HG02588 (cell line): ENCODE measurements around the gene DCLK2.

Source experiments
- ATAC-seq: cut with Tn5 transposase; IDR thresholded peaks from one replicate; pipeline ENCODE4 v1.9.1; 2021; ENCODE audit warnings: mild to moderate bottlenecking, moderate library complexity; ENCODE audit not compliant: unreplicated experiment

Gene DCLK2

DNA sequence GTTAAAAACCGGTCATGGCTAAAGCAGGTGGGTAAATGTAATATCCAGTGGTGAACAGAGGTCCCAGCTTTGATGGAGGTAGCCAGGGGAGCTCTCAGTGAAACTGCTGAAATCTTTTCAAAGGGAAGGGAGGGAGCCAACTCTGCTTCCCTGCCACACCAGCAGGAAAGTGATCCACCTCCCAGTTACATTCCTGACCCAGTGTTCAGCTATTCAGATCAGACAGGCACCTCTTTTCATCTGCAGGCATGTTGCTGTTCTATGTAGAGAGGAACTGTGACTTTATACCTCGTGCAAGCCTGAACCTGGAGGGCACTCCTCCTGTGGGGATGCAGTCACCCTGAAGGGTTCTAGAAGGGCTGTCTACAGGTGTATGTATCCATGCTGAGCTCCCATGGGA is 37.6 kb downstream of the DCLK2 start:
- ATAC-seq: no peak

DNA sequence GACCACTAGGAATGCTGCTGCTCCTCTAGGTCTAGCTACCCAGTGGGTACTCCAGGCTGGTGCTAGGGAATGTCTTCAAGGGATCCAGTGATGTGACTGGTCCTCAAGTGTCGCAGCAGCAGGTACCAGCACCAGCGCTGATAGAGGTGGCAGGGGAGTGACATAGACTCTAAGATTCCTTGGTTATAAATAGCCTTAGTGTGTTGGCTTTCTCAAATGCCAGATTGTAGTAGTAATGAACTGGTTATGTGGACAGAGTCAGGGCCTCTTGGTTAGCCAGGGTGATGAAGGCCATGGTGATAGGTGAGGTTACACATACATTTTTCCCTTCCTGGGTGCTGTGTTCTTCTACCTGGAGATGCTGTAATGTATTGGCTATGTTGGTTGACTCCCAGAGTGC is 38.3 kb downstream of the DCLK2 start:
- ATAC-seq: no peak

DNA sequence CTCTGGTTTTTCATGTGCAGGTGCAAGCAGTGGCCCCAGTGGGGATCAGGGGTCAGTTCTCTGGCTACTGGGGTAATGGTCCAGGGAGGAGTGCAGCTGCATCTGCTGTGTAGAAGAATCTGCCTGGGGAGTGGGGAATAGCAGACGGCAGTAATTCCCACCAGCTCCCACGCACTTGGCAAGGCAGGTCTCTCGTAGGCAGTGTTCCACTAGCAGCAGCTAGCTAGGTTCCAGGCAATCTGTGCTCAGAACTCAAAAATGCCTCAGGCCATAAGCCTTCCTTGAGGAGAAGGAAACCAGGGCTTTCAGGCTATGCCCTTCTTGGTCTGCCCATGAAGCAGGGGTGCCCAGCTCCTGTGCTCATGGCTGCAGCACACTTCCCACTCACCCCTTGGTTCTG is 38.8 kb downstream of the DCLK2 start:
- no peak for ATAC-seq

DNA sequence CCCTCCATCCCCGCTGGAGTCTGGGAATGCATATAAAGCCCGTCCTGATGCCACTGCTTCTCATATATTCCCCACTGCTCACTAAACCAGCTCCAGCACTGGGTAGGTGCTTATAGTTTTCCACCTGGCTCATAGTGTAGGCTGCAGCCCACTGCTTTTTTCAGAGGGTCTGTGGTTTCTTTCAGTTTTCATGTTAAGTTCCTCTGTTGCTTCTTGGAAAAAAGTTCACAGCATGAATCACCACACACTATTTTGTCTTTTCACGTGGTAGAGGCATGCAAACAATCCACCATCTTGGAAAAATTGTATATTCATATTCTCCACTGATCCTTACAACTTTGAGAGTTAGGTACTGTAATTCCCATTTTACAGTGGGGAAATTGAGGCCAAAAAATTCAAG is 39.4 kb downstream of the DCLK2 start:
- no peak for ATAC-seq

DNA sequence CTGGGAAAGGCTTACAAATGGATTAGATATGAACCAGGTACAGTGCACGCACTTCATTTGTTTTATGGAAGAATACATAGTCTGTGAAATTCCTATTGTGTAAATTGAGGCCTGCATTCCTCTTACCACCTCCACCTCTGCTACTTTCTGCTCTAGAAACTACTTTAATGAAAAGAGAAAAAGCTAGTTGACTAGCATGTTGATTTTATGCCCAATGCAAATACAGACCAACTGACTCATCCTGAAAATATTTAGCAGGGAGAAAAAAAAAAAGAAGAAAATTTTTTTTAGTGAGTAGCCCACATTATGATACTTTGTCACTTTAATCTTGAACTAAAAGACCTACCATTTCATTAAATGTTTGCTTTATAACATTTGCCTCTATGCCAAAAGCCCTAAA is 41.2 kb downstream of the DCLK2 start:
- no peak for ATAC-seq

DNA sequence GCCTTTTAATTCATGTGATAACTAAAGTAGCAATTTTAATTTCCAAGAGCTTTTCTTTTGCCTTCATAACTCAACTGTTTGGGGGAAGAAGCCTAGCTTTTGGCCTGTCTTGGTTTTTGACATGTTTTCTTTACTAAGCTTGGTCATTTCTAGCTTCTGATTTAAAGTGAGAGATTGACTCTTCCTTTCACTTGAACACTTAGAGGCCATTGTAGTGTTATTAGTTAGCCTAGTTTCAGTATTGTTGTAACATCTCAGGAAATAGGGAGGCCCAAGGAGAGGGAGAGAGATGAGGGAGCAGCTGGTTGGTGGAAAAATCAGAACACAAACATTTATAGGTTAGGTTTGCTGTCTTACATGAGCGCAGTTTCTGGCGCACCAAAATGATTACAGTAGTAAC is 44.8 kb downstream of the DCLK2 start:
- ATAC-seq: no peak

DNA sequence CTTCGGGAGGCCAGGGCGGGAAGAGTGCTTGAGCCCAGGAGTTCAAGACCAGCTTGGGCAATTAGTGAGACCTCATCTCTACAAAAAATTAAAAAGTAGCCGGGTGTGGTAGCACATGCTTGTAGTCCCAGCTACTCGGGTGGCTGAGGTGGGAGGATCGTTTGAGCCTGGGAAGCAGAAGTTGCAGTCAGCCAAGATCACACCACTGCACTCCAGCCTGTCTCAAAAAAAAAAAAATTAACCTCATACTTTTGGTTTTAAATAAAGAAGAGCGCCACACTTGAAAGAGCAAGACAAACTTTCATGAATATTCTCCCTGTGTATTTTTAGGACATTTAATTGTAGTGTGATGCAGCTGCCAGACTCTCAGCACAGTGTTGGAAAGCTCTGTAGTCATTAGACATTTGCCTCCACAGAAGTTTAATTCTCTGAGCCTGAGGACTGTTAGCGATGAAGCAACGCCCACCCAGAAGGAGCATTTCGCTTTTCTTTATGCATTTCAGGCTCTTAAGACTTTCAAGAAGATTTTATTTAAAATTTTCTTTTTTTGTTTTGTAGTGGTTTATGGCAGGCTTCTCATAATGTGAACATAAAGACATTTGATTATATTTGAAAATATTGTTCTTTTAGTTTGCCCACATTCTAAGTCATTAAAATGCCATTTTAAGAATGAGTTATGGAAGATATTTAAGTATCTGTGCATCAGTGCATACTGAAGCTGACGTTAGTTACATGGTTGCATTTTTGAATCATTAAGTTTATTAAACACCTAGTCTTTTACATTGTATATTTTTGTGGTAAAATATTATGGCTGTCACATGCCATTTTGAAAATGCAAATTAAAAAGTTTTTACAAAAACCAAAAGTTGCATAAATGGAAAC is 45.8 kb downstream of the DCLK2 start:
- ATAC-seq: no peak

DNA sequence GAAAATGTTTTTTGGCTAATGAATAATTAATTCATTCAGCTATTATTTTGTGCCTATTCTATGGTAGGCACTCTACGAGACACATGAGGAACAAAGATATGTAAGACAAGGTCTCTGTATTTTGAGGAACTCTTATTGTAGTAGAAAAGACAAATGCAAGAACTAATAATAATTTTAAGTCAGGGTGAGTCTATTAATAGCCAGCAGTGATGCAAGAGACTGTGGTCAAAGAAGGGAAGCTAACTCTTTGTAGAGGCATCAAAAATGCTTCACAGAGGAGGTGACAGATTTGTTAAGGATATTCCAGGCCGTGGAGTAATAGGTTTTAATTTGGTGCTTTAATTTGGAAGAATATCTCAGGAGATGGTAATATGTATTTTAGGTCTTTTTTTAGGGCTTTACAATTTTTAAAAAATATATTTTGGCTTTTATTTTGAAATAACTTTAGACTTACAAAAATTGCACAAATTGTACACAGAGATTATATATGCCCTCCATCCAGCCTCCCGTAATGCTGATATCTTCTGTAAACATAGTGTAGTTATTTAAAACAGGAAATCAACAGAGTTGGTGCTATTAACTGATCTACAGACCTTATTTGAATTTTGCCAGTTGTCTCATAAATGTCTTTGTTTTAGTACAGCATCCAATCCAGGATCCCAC is 48.1 kb downstream of the DCLK2 start:
- ATAC-seq: no peak

DNA sequence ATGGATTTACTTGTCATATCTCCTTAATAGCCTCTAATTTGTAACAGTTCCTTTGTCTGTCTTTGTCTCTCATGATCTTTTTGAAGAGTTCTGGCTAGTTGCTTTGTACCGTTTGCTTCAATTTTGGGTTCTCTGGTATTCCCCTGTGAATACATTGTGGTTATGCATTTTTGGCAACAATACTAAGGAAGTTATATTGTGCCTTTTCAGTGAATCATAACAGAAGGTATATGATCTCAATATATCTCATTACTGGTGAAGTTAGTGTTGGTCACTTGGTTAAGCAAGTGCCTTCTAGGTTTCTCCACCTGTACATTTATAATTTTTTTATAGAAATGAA is 48.6 kb downstream of the DCLK2 start:
- ATAC-seq: peak; percentile 57

DNA sequence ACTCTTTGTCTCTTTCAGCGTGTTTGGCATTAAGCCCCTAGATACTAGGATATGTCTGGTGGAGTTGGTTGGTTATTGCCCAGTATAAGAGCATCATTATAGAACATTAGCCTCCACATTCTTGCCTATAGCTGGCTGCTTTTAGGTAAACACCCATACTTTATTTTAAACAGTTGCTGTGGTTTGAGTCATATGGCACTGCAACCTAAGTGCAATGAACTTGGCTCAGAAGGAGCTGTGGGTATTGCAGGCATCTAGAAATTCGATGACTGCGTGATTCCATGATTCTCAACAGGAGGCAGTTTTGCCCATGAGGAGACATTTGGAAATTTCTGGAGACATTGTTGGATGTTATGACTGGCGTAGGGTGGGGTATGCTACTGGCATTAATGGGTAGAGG is 49.5 kb downstream of the DCLK2 start:
- ATAC-seq: no peak

DNA sequence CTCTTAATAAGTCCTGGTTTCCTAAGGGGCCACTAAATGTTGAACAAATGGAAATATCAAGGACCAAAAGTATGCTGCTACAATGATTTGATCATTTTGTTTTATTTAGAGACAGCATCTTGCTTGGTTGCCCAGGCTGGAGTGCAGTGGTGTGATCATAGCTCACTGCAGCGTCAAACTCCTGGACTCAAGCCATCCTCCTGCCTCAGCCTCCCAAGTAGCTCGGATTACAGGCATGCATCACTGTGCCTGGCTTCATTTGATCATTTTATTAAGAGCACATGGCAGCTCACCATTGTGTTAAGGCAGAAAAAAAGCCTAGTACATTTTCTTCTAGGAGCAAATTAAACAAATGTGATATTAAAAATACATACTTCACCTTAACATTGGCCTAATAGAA is 52.7 kb downstream of the DCLK2 start:
- ATAC-seq: no peak

DNA sequence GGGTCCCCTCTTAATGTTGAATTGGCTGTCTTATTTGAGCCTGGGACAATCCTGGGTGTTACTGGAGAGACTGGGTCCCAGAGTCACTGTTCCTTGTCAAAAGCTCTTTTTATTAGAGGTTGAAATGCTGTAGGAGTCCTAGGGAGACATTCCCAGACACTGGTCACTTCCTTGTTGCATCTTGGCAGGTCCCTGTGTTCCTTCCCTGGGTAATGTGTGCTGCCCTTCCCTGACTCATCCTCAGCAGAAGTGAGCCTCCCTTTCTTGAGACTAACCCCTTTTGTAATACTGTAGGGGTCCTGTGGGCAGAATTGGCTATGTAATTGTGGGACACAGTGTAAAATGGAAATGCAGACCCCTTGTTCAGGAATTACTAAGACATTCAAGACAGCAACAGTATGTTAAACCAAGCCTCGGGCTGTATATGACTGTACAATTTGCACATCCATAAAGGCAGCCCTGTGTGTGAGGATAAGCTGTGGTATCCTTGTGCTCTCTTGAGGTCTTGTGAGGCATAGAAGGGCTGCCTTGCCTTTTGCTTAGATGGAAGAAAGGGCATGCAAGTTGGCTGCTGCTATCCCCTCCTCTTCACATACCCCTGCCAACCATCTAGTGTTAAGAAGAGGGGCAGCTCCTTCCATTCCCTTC is 53.5 kb downstream of the DCLK2 start:
- no peak for ATAC-seq

DNA sequence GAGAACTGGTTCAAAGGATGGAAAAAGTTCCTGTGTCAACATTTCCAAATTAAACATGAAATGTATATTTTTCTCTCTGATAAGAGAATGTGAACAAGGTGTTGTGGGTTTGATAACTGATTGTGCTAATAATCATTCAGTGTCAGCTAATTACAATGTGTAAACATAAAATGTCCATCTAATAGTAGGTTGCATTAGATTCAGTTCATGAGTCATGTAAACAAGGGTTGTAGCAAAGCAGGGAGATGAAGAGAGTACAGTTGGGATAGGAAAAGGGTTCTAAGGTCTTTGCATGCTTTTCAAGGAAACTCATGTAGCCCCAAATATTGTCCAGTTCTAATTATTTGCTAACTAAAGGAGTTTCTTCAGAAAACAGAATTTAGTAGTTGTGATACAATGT is 55.4 kb downstream of the DCLK2 start:
- ATAC-seq: no peak

DNA sequence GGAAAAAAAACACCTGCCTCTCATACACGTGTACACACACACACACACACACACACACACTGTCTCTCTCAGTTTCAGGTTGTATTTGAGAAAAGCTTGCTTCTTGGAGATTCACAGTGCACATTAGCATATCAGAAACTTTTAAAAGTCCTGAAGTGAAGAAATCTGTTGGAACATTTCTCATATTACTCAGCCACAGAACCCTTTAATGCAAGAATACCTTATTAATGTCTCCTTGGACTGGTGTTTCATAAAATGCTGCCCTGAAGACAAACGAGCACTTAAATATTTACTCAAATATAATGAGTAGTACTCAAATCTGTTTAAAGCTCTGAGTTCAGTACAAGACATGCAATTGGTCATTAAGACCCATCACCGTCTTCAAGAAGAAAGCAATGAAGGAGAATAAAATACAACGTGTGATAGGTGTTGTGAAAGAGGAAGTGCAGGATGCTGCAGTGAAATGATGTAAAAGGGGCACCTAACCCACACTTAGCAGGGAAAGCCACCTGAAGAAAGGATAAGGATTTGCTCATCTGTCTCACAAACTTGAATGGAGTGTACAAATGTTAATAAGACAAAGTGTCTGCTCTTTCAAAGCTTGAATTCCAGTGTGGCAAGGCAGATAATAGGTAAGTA is 57.0 kb downstream of the DCLK2 start:
- ATAC-seq: no peak

DNA sequence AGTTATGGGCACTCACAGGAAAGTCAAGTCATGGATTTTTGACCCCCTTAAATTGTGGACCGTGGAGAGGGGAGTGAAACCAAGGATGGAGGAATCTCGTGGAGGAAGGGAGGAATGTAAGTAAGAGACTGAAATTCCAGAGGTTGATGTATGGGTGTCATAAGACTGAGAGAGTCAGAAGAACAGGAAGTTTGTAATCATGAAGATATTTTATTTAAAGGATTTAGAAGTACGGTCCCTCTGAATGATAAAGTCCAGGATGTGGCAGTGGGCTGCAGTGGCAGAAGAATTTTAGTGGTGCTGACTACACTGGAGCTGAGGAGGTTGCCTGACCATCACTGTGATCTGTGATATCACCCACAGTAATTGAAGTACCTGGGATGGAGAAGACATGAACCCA is 57.8 kb downstream of the DCLK2 start:
- no peak for ATAC-seq

DNA sequence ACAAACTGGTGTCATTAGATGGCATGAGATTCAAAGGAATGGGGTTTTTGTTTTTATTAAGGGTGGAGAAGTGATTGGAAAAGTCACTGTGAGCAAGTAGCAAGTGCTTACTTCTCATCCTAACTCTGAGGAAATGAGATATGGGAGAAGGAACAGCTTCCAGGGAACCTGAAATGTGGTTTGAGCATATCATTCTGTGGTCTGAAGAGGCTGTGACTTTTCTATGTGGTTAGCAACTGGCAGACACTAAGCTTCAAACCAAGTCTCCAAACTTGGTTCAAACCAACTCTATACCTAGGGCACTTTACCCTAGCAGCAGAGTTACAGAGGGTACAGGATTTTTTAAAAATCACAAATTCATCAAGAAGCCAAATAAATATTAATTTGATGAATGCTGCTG is 58.2 kb downstream of the DCLK2 start:
- no peak for ATAC-seq

DNA sequence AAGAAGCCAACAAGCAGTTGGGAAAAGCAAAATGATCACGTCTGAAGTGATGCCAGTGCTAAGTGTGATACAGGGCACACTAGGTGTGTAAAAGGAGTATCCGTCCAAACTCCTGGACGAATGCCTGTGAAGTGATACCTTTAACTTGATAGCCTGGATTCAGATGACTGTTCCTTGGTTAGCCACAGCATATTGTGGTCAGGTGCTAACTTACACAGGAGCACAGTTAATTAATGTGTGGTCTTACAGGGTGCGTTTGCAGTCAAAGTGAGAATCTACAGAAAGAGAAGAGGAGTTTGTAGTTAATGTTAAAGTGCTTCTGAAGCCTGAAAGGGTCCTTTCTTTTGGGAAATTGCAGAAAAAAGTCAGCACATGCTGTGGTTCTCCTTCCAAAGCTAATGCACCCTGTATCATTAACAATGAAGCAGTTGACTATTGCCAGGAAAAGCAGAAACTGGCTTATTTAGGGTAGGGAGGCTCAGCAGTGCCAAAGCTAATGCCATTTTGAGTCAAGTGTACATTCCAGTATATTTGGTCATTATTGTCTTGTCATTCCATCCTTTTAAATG is 61.1 kb downstream of the DCLK2 start:
- no peak for ATAC-seq

DNA sequence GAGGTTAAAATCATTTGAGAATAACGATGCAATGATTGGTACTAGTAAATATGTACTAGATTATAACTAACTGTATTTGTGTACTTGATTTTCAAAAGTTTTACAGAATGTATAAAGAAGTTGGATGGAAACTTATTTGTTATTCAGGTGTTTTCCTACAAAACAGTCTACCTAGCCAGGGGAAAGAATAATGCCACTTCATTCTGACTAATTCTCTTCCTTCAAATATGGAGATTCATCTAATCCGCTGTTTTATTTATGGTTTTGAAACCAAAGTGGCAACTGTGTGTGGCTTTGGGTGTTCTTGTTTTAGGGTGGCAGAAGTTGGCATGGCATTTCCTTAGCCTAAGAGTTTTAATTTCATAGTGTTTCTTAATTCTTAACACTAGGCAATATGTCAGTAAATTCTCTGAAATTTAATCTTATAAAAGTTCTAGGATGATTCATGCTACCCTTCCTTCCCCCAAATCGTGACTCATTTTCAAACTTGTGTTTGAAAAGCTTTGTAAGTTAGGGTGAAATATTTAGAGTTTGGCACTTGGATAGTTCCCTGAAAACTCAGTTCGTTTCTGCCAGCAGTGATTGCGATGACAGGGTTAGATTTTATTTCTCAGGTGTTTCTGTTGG is 62.6 kb downstream of the DCLK2 start:
- ATAC-seq: no peak

DNA sequence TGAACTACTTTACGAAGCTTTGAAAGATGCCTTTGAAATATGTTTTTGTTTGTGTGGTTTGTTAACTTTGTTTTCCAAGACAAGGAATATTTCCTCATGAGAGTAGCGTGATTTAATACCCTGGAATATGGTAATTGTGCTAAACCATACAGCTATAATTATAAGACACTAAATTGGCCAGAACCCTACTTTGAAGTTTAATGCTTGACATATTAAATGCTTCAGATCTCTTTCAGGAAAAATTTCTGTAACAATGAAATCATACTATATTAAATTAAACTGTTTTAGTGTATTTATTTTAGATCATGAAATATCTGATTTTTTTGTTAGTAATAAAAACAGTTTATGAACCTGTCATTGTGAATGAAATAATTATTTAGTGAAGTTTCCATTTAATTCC is 63.5 kb downstream of the DCLK2 start:
- no peak for ATAC-seq

DNA sequence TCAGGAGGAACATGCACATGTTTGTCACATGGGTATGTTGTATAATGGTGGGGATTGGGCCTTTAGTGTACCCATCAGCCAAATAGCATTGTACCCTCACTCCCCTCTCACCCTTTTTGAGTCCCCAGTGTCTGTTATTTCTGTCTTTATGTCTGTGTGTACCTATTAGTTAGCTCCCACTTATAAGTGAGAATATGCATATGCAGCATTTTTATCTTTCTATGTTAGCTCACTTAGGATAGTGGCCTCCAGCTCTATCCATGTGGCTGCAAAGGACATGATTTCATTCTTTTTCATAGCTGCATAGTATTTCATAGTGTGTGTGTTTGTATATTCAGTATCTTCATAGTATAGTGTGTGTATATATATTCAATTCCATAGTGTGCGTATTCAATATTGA is 64.6 kb downstream of the DCLK2 start:
- no peak for ATAC-seq
